GM12878 (cell line): ENCODE results near the gene SEC11A.

Experiments used
- BHLHE40 ChIP-seq, 2 experiments: fragments of 450-650 bp in 1 of 2; IDR thresholded peaks; 2 replicates each; pipeline ENCODE4 v1.6.1; 2011 to 2017; ENCODE audit warnings: low read depth in 2 of 2, borderline replicate concordance in 1 of 2, improper control_type of control experiment in 1 of 2, low read length in 1 of 2, mild to moderate bottlenecking in 1 of 2
- EED ChIP-seq: sonication (generic); IDR thresholded peaks from 2 replicates; pipeline ENCODE4 v1.6.1; 2016; ENCODE audit warnings: antibody characterized with exemption, low read depth
- ESRRA ChIP-seq: IDR thresholded peaks from 2 replicates; pipeline ENCODE4 v1.6.1; 2012; ENCODE audit warnings: mild to moderate bottlenecking, low read length, improper control_type of control experiment
- HCFC1 ChIP-seq: fragments of 150-350 bp; IDR thresholded peaks from 2 replicates; pipeline ENCODE4 v1.6.1; 2014; ENCODE audit warnings: low read length
- SREBF1 ChIP-seq: IDR thresholded peaks from 2 replicates; pipeline ENCODE4 v1.6.1; 2012; ENCODE audit warnings: mild to moderate bottlenecking, low read length
- TBL1XR1 ChIP-seq: IDR thresholded peaks from 2 replicates; pipeline ENCODE4 v1.6.1; 2012; ENCODE audit warnings: low read depth, low read length, improper control_type of control experiment
- ZBED1 ChIP-seq: IDR thresholded peaks from 2 replicates; pipeline ENCODE4 v1.6.1; 2016; ENCODE audit warnings: borderline replicate concordance
- ZNF207 ChIP-seq: fragments of 450-650 bp; IDR thresholded peaks from 2 replicates; pipeline ENCODE4 v1.6.1; 2014; ENCODE audit warnings: antibody characterized with exemption, mild to moderate bottlenecking, borderline replicate concordance
- TF ChIP-seq, protein P1 (sequence below): IDR thresholded peaks from 2 replicates; pipeline ENCODE4 v1.6.1; 2011; ENCODE audit warnings: mild to moderate bottlenecking, low read depth, low read length, moderate library complexity; ENCODE audit not compliant: insufficient replicate concordance
- TF ChIP-seq, protein P2 (sequence below), 3 experiments: IDR thresholded peaks in 2 of 3; conservative IDR thresholded peaks in 1 of 3; 2 replicates each; pipeline ENCODE4 v1.5.1; 2011; ENCODE audit warnings: low read depth in 3 of 3, low read length in 3 of 3, mild to moderate bottlenecking in 3 of 3, control low read depth in 2 of 3, moderate library complexity in 2 of 3, inconsistent platforms in 1 of 3, mixed read lengths in 1 of 3; ENCODE audit not compliant: control insufficient read depth in 2 of 3, insufficient read depth in 1 of 3; ENCODE audit errors: extremely low read depth in 1 of 3
- TF ChIP-seq, protein P3 (sequence below): IDR thresholded peaks from 2 replicates; pipeline ENCODE4 v1.6.1; 2012; ENCODE audit warnings: improper control_type of control experiment, low read depth, low read length; ENCODE audit not compliant: insufficient replicate concordance

DNA sequence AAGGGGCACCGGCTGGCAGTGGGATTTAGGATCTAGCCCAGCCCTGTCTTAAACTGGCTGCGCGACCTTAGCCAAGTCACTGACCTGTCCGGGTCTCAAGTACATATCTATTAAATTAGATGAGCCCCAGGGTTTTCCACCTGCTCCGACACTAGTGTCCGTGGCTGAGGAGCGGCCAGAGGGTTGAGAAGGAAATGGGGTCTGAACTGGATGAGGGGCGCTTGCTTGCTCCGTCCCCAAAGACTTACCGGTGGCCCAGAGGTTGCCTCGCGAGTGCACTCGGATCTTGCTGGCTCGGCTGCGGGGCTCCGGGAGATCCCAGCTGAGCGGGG is 58.2 kb downstream of the SEC11A start:
- no peak for TF ChIP-seq SREBF1
- TF ChIP-seq, protein P1, sequence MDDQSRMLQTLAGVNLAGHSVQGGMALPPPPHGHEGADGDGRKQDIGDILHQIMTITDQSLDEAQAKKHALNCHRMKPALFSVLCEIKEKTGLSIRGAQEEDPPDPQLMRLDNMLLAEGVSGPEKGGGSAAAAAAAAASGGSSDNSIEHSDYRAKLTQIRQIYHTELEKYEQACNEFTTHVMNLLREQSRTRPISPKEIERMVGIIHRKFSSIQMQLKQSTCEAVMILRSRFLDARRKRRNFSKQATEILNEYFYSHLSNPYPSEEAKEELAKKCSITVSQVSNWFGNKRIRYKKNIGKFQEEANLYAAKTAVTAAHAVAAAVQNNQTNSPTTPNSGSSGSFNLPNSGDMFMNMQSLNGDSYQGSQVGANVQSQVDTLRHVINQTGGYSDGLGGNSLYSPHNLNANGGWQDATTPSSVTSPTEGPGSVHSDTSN, result no peak
- TF ChIP-seq ZNF207, result no peak
- TF ChIP-seq, protein P2, sequence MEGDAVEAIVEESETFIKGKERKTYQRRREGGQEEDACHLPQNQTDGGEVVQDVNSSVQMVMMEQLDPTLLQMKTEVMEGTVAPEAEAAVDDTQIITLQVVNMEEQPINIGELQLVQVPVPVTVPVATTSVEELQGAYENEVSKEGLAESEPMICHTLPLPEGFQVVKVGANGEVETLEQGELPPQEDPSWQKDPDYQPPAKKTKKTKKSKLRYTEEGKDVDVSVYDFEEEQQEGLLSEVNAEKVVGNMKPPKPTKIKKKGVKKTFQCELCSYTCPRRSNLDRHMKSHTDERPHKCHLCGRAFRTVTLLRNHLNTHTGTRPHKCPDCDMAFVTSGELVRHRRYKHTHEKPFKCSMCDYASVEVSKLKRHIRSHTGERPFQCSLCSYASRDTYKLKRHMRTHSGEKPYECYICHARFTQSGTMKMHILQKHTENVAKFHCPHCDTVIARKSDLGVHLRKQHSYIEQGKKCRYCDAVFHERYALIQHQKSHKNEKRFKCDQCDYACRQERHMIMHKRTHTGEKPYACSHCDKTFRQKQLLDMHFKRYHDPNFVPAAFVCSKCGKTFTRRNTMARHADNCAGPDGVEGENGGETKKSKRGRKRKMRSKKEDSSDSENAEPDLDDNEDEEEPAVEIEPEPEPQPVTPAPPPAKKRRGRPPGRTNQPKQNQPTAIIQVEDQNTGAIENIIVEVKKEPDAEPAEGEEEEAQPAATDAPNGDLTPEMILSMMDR (IDR thresholded peaks at IDR 0.05 in 2 of 3, conservative IDR thresholded peaks at IDR 0.05 in 1 of 3; ENCODE audit: control insufficient read depth in 2 of 3, extremely low read depth in 1 of 3, insufficient read depth in 1 of 3, low read depth in 3 of 3, low read length in 3 of 3), result no peak
- TF ChIP-seq HCFC1, result no peak
- no peak for TF ChIP-seq TBL1XR1
- no peak for TF ChIP-seq BHLHE40 (IDR thresholded peaks at IDR 0.05; ENCODE audit: borderline replicate concordance in 1 of 2, low read depth in 2 of 2, low read length in 1 of 2)
- TF ChIP-seq, protein P3, sequence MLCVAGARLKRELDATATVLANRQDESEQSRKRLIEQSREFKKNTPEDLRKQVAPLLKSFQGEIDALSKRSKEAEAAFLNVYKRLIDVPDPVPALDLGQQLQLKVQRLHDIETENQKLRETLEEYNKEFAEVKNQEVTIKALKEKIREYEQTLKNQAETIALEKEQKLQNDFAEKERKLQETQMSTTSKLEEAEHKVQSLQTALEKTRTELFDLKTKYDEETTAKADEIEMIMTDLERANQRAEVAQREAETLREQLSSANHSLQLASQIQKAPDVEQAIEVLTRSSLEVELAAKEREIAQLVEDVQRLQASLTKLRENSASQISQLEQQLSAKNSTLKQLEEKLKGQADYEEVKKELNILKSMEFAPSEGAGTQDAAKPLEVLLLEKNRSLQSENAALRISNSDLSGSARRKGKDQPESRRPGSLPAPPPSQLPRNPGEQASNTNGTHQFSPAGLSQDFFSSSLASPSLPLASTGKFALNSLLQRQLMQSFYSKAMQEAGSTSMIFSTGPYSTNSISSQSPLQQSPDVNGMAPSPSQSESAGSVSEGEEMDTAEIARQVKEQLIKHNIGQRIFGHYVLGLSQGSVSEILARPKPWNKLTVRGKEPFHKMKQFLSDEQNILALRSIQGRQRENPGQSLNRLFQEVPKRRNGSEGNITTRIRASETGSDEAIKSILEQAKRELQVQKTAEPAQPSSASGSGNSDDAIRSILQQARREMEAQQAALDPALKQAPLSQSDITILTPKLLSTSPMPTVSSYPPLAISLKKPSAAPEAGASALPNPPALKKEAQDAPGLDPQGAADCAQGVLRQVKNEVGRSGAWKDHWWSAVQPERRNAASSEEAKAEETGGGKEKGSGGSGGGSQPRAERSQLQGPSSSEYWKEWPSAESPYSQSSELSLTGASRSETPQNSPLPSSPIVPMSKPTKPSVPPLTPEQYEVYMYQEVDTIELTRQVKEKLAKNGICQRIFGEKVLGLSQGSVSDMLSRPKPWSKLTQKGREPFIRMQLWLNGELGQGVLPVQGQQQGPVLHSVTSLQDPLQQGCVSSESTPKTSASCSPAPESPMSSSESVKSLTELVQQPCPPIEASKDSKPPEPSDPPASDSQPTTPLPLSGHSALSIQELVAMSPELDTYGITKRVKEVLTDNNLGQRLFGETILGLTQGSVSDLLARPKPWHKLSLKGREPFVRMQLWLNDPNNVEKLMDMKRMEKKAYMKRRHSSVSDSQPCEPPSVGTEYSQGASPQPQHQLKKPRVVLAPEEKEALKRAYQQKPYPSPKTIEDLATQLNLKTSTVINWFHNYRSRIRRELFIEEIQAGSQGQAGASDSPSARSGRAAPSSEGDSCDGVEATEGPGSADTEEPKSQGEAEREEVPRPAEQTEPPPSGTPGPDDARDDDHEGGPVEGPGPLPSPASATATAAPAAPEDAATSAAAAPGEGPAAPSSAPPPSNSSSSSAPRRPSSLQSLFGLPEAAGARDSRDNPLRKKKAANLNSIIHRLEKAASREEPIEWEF, result no peak
- TF ChIP-seq ZBED1, result no peak
- TF ChIP-seq EED, result no peak
- no peak for TF ChIP-seq ESRRA
